MM.1S (cell line): ENCODE data around the gene NXF1.
A peak's percentile ranks its signal among the peaks of the same experiment; 100 is the strongest.
"Not testable (repeated sequence)": the region's sequence is repeated elsewhere in the genome, so short reads cannot be mapped to it uniquely, and the experiment has no call there.

Experiments
- DNase-seq: peaks from one replicate; pipeline ENCODE4 v3.0.0-alpha.2; 2015
- H2AFZ ChIP-seq: fragments of 300-600 bp; sonication (generic); 2 replicates; pipeline ENCODE4 v1.6.0; 2016; ENCODE audit warnings: antibody characterized with exemption, low read length
- H3F3A ChIP-seq: fragments of 300-600 bp; sonication (generic); 2 replicates; pipeline ENCODE4 v1.6.1; 2016; ENCODE audit warnings: mild to moderate bottlenecking, antibody characterized with exemption, low read length, moderate library complexity, mixed read lengths; ENCODE audit not compliant: insufficient read depth
- H3K27ac ChIP-seq: fragments of 300-600 bp; sonication (generic); 2 replicates; pipeline ENCODE4 v1.5.1; 2016; ENCODE audit warnings: mild to moderate bottlenecking, low read length
- H3K27me3 ChIP-seq: fragments of 300-600 bp; sonication (generic); replicated peaks from 2 replicates; pipeline ENCODE4 v1.6.0; 2016; ENCODE audit warnings: low read length; ENCODE audit not compliant: insufficient read depth
- H3K36me3 ChIP-seq: fragments of 300-600 bp; sonication (generic); replicated peaks from 2 replicates; pipeline ENCODE4 v1.6.1; 2016; ENCODE audit warnings: mild to moderate bottlenecking, low read length, mixed read lengths; ENCODE audit not compliant: insufficient read depth
- H3K4me1 ChIP-seq: fragments of 300-600 bp; sonication (generic); 2 replicates; pipeline ENCODE4 v1.6.1; 2016; ENCODE audit warnings: low read length, mixed read lengths
- H3K4me2 ChIP-seq: fragments of 300-600 bp; sonication (generic); 2 replicates; pipeline ENCODE4 v1.6.0; 2016; ENCODE audit warnings: low read depth, low read length
- H3K4me3 ChIP-seq: fragments of 300-600 bp; sonication (generic); 2 replicates; pipeline ENCODE4 v1.5.1; 2016; ENCODE audit warnings: low read length, mixed read lengths
- H3K79me2 ChIP-seq: fragments of 300-600 bp; sonication (generic); 2 replicates; pipeline ENCODE4 v1.6.1; 2016; ENCODE audit warnings: mixed run types, low read length, mixed read lengths
- H3K9ac ChIP-seq: fragments of 300-600 bp; sonication (generic); 2 replicates; pipeline ENCODE4 v1.6.1; 2016; ENCODE audit warnings: low read length, mixed read lengths
- H3K9me2 ChIP-seq: fragments of 300-600 bp; sonication (generic); replicated peaks from 2 replicates; pipeline ENCODE4 v1.6.1; 2016; ENCODE audit warnings: mild to moderate bottlenecking, low read length, mixed read lengths; ENCODE audit not compliant: insufficient read depth
- H3K9me3 ChIP-seq: fragments of 300-600 bp; sonication (generic); replicated peaks from 2 replicates; pipeline ENCODE4 v1.6.1; 2016; ENCODE audit warnings: mild to moderate bottlenecking, low read length, mixed read lengths; ENCODE audit not compliant: insufficient read depth
- H4K20me1 ChIP-seq: fragments of 300-600 bp; sonication (generic); 2 replicates; pipeline ENCODE4 v1.6.1; 2016; ENCODE audit warnings: mild to moderate bottlenecking, low read length, moderate library complexity, mixed read lengths; ENCODE audit not compliant: insufficient read depth
- EZH2 ChIP-seq: fragments of 300-600 bp; sonication (generic); optimal IDR thresholded peaks from 2 replicates; pipeline ENCODE3; 2017; ENCODE audit warnings: low read depth, mild to moderate bottlenecking, antibody characterized with exemption, low read length, mixed read lengths
- EZH2phosphoT487 ChIP-seq: fragments of 300-600 bp; sonication (generic); IDR thresholded peaks from 2 replicates; pipeline ENCODE4 v1.6.1; 2018; ENCODE audit warnings: antibody characterized with exemption, low read length
- TF ChIP-seq, protein P1 (sequence below): fragments of 300-600 bp; sonication (generic); IDR thresholded peaks from 2 replicates; pipeline ENCODE4 v1.5.1; 2016; ENCODE audit warnings: antibody characterized with exemption, low read length, mixed read lengths

Gene NXF1

DNA sequence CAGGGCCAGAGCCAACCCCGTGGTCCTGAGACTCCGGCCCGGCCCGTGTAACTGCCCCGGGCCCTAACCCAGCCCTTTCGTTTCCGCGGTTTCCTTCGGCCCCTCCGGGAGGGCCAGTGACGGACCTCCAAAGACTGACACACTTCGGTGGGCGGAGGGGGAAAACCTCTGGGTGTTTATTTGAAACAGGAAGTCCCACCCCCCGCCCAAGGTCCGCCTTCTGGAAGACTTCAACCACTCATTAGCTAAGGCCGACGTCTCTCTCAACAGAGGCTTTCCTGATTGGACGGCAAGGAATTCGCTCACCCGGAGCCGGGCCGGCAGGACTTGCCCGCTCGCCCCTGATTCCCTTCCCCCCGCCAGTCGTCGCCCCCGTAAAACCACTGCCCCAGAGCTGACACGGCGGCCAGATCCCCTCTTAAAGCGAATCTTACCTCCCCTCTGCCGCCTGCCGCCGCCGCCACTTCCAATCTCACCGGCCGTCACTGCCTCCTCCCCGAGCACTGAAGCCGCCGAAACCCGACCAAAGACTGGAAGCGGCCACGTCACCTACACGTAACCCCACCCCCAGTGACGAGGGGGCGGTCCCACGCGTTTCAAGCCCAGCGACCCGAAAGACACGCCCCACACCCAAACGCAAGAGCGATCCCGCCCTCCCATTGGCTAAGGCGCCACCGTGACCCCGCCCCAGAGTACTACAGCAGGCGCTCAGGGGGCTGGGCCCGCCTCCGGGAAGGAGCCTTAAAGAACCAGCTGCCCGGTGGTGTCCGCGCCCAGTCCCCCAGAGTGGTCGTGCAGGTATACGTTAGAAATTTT lies 26.5 kb upstream of the NXF1 start, which contains the start of gene STX5:
Gene STX5, minus strand, starts transcription at position 532 of the 816 bp plus-strand sequence. CDS start 808 bp downstream, outside the sequence.
- TF ChIP-seq, protein P1, sequence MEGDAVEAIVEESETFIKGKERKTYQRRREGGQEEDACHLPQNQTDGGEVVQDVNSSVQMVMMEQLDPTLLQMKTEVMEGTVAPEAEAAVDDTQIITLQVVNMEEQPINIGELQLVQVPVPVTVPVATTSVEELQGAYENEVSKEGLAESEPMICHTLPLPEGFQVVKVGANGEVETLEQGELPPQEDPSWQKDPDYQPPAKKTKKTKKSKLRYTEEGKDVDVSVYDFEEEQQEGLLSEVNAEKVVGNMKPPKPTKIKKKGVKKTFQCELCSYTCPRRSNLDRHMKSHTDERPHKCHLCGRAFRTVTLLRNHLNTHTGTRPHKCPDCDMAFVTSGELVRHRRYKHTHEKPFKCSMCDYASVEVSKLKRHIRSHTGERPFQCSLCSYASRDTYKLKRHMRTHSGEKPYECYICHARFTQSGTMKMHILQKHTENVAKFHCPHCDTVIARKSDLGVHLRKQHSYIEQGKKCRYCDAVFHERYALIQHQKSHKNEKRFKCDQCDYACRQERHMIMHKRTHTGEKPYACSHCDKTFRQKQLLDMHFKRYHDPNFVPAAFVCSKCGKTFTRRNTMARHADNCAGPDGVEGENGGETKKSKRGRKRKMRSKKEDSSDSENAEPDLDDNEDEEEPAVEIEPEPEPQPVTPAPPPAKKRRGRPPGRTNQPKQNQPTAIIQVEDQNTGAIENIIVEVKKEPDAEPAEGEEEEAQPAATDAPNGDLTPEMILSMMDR, result no peak
- TF ChIP-seq EZH2phosphoT487 (no peak), EZH2 (no peak)
- H3K79me2 ChIP-seq, result peaks cover 85% of the 10 kb centered on the region

DNA sequence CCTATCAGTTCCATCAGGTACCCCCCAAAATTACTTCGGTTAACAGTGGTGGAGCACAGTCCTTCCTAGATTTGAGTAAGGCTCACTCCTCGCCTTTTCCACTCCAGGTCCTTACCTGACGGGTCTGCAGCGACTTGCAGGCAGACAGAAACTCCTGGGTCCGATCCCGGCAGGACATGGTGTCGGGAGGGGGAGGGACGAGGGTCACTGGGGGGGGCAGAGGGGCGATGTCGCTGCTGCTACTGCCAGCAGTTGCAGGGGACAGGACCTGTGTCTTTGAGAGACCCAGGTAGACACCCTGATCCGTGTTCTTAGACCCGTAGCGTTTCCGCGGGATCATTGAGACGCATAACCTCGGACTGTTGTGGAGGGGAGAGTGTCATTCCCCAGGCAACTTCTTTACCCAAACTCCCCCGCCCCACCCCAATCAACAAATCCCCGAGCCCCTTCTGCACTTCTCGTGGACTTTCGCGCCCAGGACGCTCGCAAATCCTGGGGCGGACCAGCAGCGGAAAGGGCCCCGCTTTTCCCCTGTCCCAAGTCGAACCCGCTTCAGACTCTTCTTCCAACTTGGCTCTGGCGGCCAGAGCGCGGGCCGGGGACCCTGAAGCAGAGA lies 25.8 kb upstream of the NXF1 start:
- H2AFZ ChIP-seq, result peak overlapping the region; percentile 59
- H3K9me2 ChIP-seq, result no peaks in the 10 kb centered on the region
- H4K20me1 ChIP-seq, result no peaks in the 10 kb centered on the region
- no peaks in the 10 kb centered on the region for H3K27me3 ChIP-seq
- H3F3A ChIP-seq, result peaks cover 19% of the 10 kb centered on the region
- peak overlapping the region; percentile 85; the same call in 1 of the 2 replicates for H3K27ac ChIP-seq
- peaks cover 13% of the 10 kb centered on the region for H3K4me1 ChIP-seq
- no peak for DNase-seq
- peak overlapping the region; percentile 97 for H3K9ac ChIP-seq
- peaks cover 78% of the 10 kb centered on the region for H3K79me2 ChIP-seq
- TF ChIP-seq EZH2phosphoT487, result no peak
- TF ChIP-seq, protein P1, result no peak
- no peak for TF ChIP-seq EZH2
- H3K4me2 ChIP-seq, result peak overlapping the region; percentile 82
- no peaks in the 10 kb centered on the region; the same call in 1 of the 2 replicates for H3K36me3 ChIP-seq
- no peaks in the 10 kb centered on the region for H3K9me3 ChIP-seq
- H3K4me3 ChIP-seq, result peak overlapping the region; percentile 91

More for the DNA sequence above, 26.5 kb upstream of the NXF1 start, which contains the start of gene STX5:
- DNase-seq, result peak; percentile 98
- peak within 1 kb of the TSS; percentile 82 for H3K4me2 ChIP-seq
- no peaks in the 10 kb centered on the region; the same call in 1 of the 2 replicates for H3K36me3 ChIP-seq
- H3K27me3 ChIP-seq, result no peaks in the 10 kb centered on the region
- H2AFZ ChIP-seq, result peak within 1 kb of the TSS; percentile 59
- peak within 1 kb of the TSS; percentile 91 for H3K4me3 ChIP-seq
- peaks cover 19% of the 10 kb centered on the region for H3F3A ChIP-seq
- H4K20me1 ChIP-seq, result no peaks in the 10 kb centered on the region
- H3K27ac ChIP-seq, result peak within 1 kb of the TSS; percentile 85
- H3K9me3 ChIP-seq, result no peaks in the 10 kb centered on the region
- H3K9ac ChIP-seq, result peak within 1 kb of the TSS; percentile 97
- peaks cover 13% of the 10 kb centered on the region for H3K4me1 ChIP-seq
- no peaks in the 10 kb centered on the region for H3K9me2 ChIP-seq

DNA sequence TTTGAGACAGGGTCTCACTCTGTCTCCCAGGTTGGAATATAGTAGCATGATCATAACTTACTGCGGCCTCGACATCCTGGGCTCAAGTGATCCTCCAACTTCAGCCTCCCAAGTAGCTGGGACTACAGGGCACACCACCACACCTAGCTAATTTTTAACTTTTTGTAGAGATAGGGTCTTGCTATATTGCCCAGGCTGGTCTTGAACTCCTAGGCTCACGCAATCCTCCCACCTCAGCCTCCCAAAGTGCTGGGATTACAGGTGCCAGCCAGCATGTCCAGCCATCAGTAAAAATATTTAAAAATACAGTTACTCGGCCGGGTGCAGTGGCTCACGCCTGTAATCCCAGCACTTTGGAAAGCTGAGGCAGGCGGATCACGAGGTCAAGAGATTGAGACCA lies 22.9 kb upstream of the NXF1 start:
- not testable (repeated sequence) for H3K4me1 ChIP-seq, H3K9ac ChIP-seq, H3F3A ChIP-seq, H3K9me2 ChIP-seq, DNase-seq, H3K27me3 ChIP-seq, H3K4me2 ChIP-seq, H3K27ac ChIP-seq, H2AFZ ChIP-seq, H4K20me1 ChIP-seq, H3K9me3 ChIP-seq, H3K4me3 ChIP-seq, H3K36me3 ChIP-seq
- H3K79me2 ChIP-seq, result peaks cover 55% of the 10 kb centered on the region

DNA sequence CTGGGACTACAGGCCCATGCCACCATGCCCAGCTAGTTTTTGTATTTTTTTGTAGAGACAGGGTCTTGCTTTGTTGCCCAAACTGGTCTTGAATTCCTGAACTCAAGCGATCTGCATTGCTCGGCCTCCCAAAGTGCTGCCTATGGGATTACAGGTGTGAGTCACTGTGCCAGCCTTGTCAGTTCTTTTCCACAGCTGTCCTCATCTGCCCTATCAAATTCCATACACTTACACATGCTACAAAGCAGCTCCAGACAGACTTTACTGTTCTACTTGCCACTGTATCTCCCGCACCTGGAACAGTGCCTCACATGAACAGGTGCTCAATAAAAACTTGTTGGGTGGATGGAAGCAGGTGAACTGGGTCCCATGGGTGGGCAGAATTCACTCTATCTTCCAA lies 18.4 kb upstream of the NXF1 start:
- no peak overlapping the region for H3K4me3 ChIP-seq
- no peak for DNase-seq
- no peaks in the 10 kb centered on the region for H3K4me1 ChIP-seq
- H3K4me2 ChIP-seq, result no peak overlapping the region
- H3K36me3 ChIP-seq, result peaks cover 4% of the 10 kb centered on the region; the same call in 1 of the 2 replicates
- no peak overlapping the region for H3K27ac ChIP-seq
- no peaks in the 10 kb centered on the region for H3K9me3 ChIP-seq
- H3F3A ChIP-seq, result no peaks in the 10 kb centered on the region
- no peaks in the 10 kb centered on the region for H4K20me1 ChIP-seq
- no peaks in the 10 kb centered on the region for H3K27me3 ChIP-seq
- H3K9me2 ChIP-seq, result no peaks in the 10 kb centered on the region
- TF ChIP-seq, protein P1, result no peak
- TF ChIP-seq EZH2phosphoT487 (no peak), EZH2 (no peak)
- no peak overlapping the region for H3K9ac ChIP-seq
- no peak overlapping the region for H2AFZ ChIP-seq
- H3K79me2 ChIP-seq, result peaks cover 18% of the 10 kb centered on the region
